B cell (primary cell): ENCODE data around the gene CNTNAP2. TPM values are rescaled to one million over a fixed set of nuclear protein-coding genes. Genes with fewer than 3 reads are reported as not detected.

Experiments used
- ATAC-seq: fragments of 200-7000 bp; cut with Tn5 transposase; one replicate; pipeline ENCODE4 v1.10.0; 2021; ENCODE audit warnings: low read depth, mild to moderate bottlenecking, moderate number of reproducible peaks, moderate library complexity
- CTCF ChIA-PET: fragments of 350-600 bp; sonication (Branson Sonifier 250); formaldehyde crosslinking; loops from one replicate; lab custom pipeline; 2021; ENCODE audit warnings: antibody characterized with exemption, inconsistent platforms; lab: Charles Lee
- POLR2A ChIA-PET: fragments of 350-600 bp; sonication (Branson Sonifier 250); formaldehyde crosslinking; loops from one replicate; lab custom pipeline; 2021; ENCODE audit warnings: antibody characterized with exemption; lab: Charles Lee
- DNase-seq: peaks from one replicate; pipeline ENCODE4 v3.0.0; 2013
- H2AFZ ChIP-seq: 2 replicates; pipeline ENCODE4 v1.6.1; 2012; ENCODE audit warnings: mild to moderate bottlenecking, low read depth, low read length; ENCODE audit not compliant: insufficient read depth, poor library complexity, severe bottlenecking
- H3K27ac ChIP-seq, 2 donors: 1 replicate in 1 of 2; 2 replicates in 1 of 2; pipeline ENCODE4 v1.5.1; 2012 to 2013; ENCODE audit warnings: low read length in 2 of 2, mild to moderate bottlenecking in 2 of 2, moderate library complexity in 1 of 2
- H3K27me3 ChIP-seq, 4 experiments: fragments of 200-600 bp in 1 of 4; sonication (generic) in 1 of 4; replicated peaks in 1 of 4; 1 replicate in 2 of 4; 2 replicates in 2 of 4; pipeline versions ENCODE4 v1.6.1 to v1.7.0; 2013 to 2016; ENCODE audit warnings: low read length in 3 of 4, mild to moderate bottlenecking in 2 of 4, mixed read lengths in 1 of 4, moderate library complexity in 1 of 4; ENCODE audit not compliant: insufficient read depth in 4 of 4, control insufficient read depth in 3 of 4; ENCODE audit errors: control extremely low read depth in 1 of 4
- H3K36me3 ChIP-seq, 2 experiments: replicated peaks in 1 of 2; 1 replicate in 1 of 2; 2 replicates in 1 of 2; pipeline versions ENCODE4 v1.6.1 to v1.7.1; 2013; ENCODE audit warnings: low read length in 1 of 2; ENCODE audit not compliant: insufficient read depth in 2 of 2, control insufficient read depth in 1 of 2; ENCODE audit errors: control extremely low read depth in 1 of 2, extremely low read depth in 1 of 2
- H3K4me1 ChIP-seq, 2 donors: fragments of 200-600 bp in 1 of 2; sonication (generic) in 1 of 2; 1 replicate in 1 of 2; 2 replicates in 1 of 2; pipeline versions ENCODE4 v1.5.1 to v1.6.1; 2013 to 2017; ENCODE audit warnings: low read length in 2 of 2; ENCODE audit not compliant: control insufficient read depth in 2 of 2, insufficient read depth in 2 of 2
- H3K4me2 ChIP-seq: replicated peaks from 2 replicates; pipeline ENCODE3; 2012; ENCODE audit warnings: mild to moderate bottlenecking, low read depth, low read length; ENCODE audit not compliant: poor library complexity, severe bottlenecking
- H3K4me3 ChIP-seq, 5 experiments: fragments of 200-600 bp in 1 of 5; sonication (generic) in 1 of 5; 1 replicate in 3 of 5; 2 replicates in 2 of 5; pipeline versions ENCODE4 v1.5.1 to v1.7.0; 2011 to 2016; ENCODE audit warnings: low read length in 4 of 5, mild to moderate bottlenecking in 4 of 5, low read depth in 2 of 5, control low read depth in 1 of 5, moderate library complexity in 1 of 5; ENCODE audit not compliant: insufficient read depth in 1 of 5; ENCODE audit errors: control extremely low read depth in 1 of 5, extremely low read depth in 1 of 5
- H3K79me2 ChIP-seq: fragments of 200-600 bp; sonication (generic); one replicate; pipeline ENCODE4 v1.6.0; 2016; ENCODE audit warnings: low read length; ENCODE audit not compliant: control insufficient read depth, insufficient read depth
- H3K9ac ChIP-seq: fragments of 200-600 bp; sonication (generic); 2 replicates; pipeline ENCODE4 v1.6.1; 2017; ENCODE audit warnings: mild to moderate bottlenecking, low read length, moderate library complexity
- H3K9me3 ChIP-seq, 3 donors: one replicate each; pipeline versions ENCODE4 v1.6.1 to v1.7.1; 2013; ENCODE audit warnings: low read length in 2 of 3; ENCODE audit not compliant: control insufficient read depth in 2 of 3, insufficient read depth in 1 of 3; ENCODE audit errors: control extremely low read depth in 1 of 3
- H4K20me1 ChIP-seq: 2 replicates; pipeline ENCODE4 v1.6.0; 2012; ENCODE audit warnings: mild to moderate bottlenecking, low read length; ENCODE audit not compliant: insufficient read depth, control insufficient read depth, poor library complexity, severe bottlenecking
- H3K27ac Mint-ChIP-seq: one replicate; pipeline ENCODE4 v1.8.0; 2021; ENCODE audit warnings: mixed read lengths
- H3K27me3 Mint-ChIP-seq: one replicate; pipeline ENCODE4 v1.8.0; 2021; ENCODE audit warnings: mixed read lengths
- H3K4me1 Mint-ChIP-seq: one replicate; pipeline ENCODE4 v1.8.0; 2021; ENCODE audit warnings: mixed read lengths
- H3K4me3 Mint-ChIP-seq: one replicate; pipeline ENCODE4 v1.8.0; 2021; ENCODE audit warnings: mixed read lengths
- H3K9me3 Mint-ChIP-seq: one replicate; pipeline ENCODE4 v1.8.0; 2022; ENCODE audit warnings: mixed read lengths; ENCODE audit not compliant: insufficient read depth
- EZH2 ChIP-seq: IDR thresholded peaks from 2 replicates; pipeline ENCODE4 v1.6.1; 2012; ENCODE audit warnings: borderline replicate concordance, low read depth, mild to moderate bottlenecking, moderate library complexity, low read length; ENCODE audit not compliant: insufficient read depth, poor library complexity, severe bottlenecking
- WGBS: methylation state at CpG from one replicate; pipeline ENCODE4 v1.1.5; 2013; ENCODE audit warnings: missing lambda C conversion rate; ENCODE audit not compliant: insufficient coverage; 5-methylcytosine and 5-hydroxymethylcytosine counted together
- intact Hi-C: fragments of 100-400 bp; cut with micrococcal nuclease; formaldehyde crosslinking; loops from one replicate; pipeline ENCODE4 v1.10.0; 2022
- polyA plus RNA-seq: library from polyadenylated mRNA; depleted of rRNA; stranded (reverse); fragments of >200 nt; gene quantifications from 2 replicates; pipeline ENCODE4 v1.2.3, GENCODE V29; 2012
- total RNA-seq, 2 donors: library from RNA; stranded (reverse); fragments of 120-200 nt in 1 of 2; gene quantifications; 1 replicate in 1 of 2; 2 replicates in 1 of 2; pipeline versions ENCODE4 v1.2.3 to v1.2.4, GENCODE V29; 2013 to 2022
- TF ChIP-seq, protein P1 (sequence below): fragments of 200-600 bp; IDR thresholded peaks from one replicate; pipeline ENCODE4 v1.8.0; 2022; ENCODE audit warnings: antibody characterized with exemption, mild to moderate bottlenecking

Gene CNTNAP2
- total and polyA plus RNA-seq, 2 donors (not counting 1 experiment from before 2014, with no cell fraction given), result 7.4 to 16.6 TPM

DNA sequence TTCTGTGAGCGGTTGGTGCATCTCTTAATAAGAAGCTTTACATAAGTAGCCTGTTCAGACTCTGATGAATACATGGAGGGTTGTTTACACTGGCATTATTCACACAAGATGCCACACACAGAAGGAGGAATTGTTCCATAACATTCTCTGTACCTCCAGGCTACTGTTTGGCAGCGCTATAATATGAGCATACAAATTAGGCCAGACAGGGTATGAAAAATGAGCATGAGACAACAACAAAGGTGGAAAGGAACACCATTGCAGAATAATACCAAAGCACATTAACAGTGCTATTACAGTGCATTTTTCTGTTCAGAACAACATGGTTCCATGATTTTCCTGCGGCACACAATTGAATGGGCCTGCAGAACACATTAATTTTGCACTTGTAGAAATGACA, 2056.8 kb downstream of the CNTNAP2 start:
- ATAC-seq (no peak), DNase-seq (no peak)
- H3K9me3 ChIP-seq, result no peaks in the 10 kb centered on the region
- POLR2A ChIA-PET, result no interaction called here
- H3K36me3 ChIP-seq, result no peaks in the 10 kb centered on the region
- no peak overlapping the region for H3K4me2 ChIP-seq
- WGBS, result no CpG with 5 or more reads among the region's 3 CpGs
- H4K20me1 ChIP-seq, result no peaks in the 10 kb centered on the region
- H3K4me1 Mint-ChIP-seq, result no peaks in the 10 kb centered on the region
- H3K79me2 ChIP-seq, result no peaks in the 10 kb centered on the region
- CTCF ChIA-PET, result interaction anchor here (1.6 kb wide), 1 partner anchor 89 kb away, joined by 3 read pairs; no protein-coding TSS in a partner anchor
- H3K27me3 Mint-ChIP-seq, result peaks cover 3% of the 10 kb centered on the region
- intact Hi-C loops, result no loop called here
- H3K9ac ChIP-seq, result no peak overlapping the region
- TF ChIP-seq EZH2, result no peak
- TF ChIP-seq, protein P1, sequence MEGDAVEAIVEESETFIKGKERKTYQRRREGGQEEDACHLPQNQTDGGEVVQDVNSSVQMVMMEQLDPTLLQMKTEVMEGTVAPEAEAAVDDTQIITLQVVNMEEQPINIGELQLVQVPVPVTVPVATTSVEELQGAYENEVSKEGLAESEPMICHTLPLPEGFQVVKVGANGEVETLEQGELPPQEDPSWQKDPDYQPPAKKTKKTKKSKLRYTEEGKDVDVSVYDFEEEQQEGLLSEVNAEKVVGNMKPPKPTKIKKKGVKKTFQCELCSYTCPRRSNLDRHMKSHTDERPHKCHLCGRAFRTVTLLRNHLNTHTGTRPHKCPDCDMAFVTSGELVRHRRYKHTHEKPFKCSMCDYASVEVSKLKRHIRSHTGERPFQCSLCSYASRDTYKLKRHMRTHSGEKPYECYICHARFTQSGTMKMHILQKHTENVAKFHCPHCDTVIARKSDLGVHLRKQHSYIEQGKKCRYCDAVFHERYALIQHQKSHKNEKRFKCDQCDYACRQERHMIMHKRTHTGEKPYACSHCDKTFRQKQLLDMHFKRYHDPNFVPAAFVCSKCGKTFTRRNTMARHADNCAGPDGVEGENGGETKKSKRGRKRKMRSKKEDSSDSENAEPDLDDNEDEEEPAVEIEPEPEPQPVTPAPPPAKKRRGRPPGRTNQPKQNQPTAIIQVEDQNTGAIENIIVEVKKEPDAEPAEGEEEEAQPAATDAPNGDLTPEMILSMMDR, result no peak
- no peak overlapping the region for H3K27ac ChIP-seq
- H3K4me3 ChIP-seq, result no peak overlapping the region
- H3K4me3 Mint-ChIP-seq, result no peak overlapping the region
- no peaks in the 10 kb centered on the region for H3K9me3 Mint-ChIP-seq
- no peak overlapping the region for H2AFZ ChIP-seq
- H3K4me1 ChIP-seq, result no peaks in the 10 kb centered on the region
- H3K27ac Mint-ChIP-seq, result no peak overlapping the region
- no peaks in the 10 kb centered on the region for H3K27me3 ChIP-seq

DNA sequence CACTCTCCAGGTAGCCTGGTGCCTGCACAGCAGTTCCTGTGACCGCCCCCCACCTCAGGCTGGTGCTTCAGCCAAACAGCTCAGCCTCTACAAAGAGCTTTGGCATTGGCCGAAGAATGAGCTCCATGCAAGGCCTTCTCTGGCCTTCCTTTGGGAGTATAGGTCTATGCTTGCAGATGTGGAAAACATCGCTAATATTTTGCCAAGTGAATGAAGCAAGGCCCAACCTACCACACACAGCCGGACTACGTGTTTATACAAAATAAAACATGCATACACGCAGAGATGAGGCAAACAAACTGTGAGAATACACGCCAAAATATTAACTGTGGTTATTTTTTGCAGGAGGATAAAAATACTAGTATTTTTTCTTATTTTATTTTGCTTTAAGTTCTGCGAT, 2057.8 kb downstream of the CNTNAP2 start:
- H3K27ac ChIP-seq, result no peak overlapping the region
- no peak overlapping the region for H2AFZ ChIP-seq
- H3K9me3 ChIP-seq, result no peaks in the 10 kb centered on the region
- Mint-ChIP-seq H3K4me3 (no peak overlapping the region), H3K4me1 (no peaks in the 10 kb centered on the region), H3K9me3 (no peaks in the 10 kb centered on the region), H3K27ac (no peak overlapping the region), H3K27me3 (peaks cover 9% of the 10 kb centered on the region)
- CTCF ChIA-PET, result no interaction called here
- no peak overlapping the region for H3K4me3 ChIP-seq
- WGBS, result 100% methylated on average over 1 of the region's 8 CpGs
- intact Hi-C loops, result no loop called here
- DNase-seq (no peak), ATAC-seq (no peak)
- POLR2A ChIA-PET, result no interaction called here
- H4K20me1 ChIP-seq, result no peaks in the 10 kb centered on the region
- H3K9ac ChIP-seq, result no peak overlapping the region
- H3K4me1 ChIP-seq, result no peaks in the 10 kb centered on the region
- no peak overlapping the region for H3K4me2 ChIP-seq
- H3K27me3 ChIP-seq, result no peaks in the 10 kb centered on the region
- TF ChIP-seq EZH2, result no peak
- TF ChIP-seq, protein P1, result no peak
- H3K79me2 ChIP-seq, result no peaks in the 10 kb centered on the region
- no peaks in the 10 kb centered on the region for H3K36me3 ChIP-seq
